Dendritic cell treated with granulocyte-macrophage colony-stimulating factor and Interleukin-4, amounts not matched to agents 40 ng/mL and 50 ng/mL, for 4 days (primary cell): ENCODE data around the gene ALOXE3.
A peak's percentile ranks its signal among the peaks of the same experiment; 100 is the strongest.

Experiments
- H3K27ac Mint-ChIP-seq: one replicate; pipeline ENCODE4 v1.8.0; 2022; ENCODE audit warnings: mild to moderate bottlenecking, mixed read lengths
- H3K27me3 Mint-ChIP-seq: one replicate; pipeline ENCODE4 v1.8.0; 2022; ENCODE audit warnings: mild to moderate bottlenecking, mixed read lengths
- H3K36me3 Mint-ChIP-seq: one replicate; pipeline ENCODE4 v1.8.0; 2022; ENCODE audit warnings: low read depth, mixed read lengths
- H3K4me1 Mint-ChIP-seq: one replicate; pipeline ENCODE4 v1.8.0; 2022; ENCODE audit warnings: low read depth, mixed read lengths
- H3K4me3 Mint-ChIP-seq: one replicate; pipeline ENCODE4 v1.8.0; 2022; ENCODE audit warnings: mild to moderate bottlenecking, moderate library complexity, mixed read lengths
- H3K9me3 Mint-ChIP-seq: one replicate; pipeline ENCODE4 v1.8.0; 2022; ENCODE audit warnings: mixed read lengths
- intact Hi-C: fragments of 100-400 bp; cut with micrococcal nuclease; formaldehyde crosslinking; loops from one replicate; pipeline ENCODE4 v1.15.0; 2022

Gene ALOXE3

GRCh38 chr17:8075574-8076342 is 42.6 kb downstream of the ALOXE3 start:
- intact Hi-C loops = loop anchor here (5.0 kb wide), 1 partner anchor 42 kb away; the partner anchor contains the start of gene ALOXE3
- Mint-ChIP-seq H3K4me3 (no peak overlapping the region), H3K36me3 (no peaks in the 10 kb centered on the region), H3K27me3 (peaks cover 87% of the 10 kb centered on the region), H3K9me3 (no peaks in the 10 kb centered on the region), H3K4me1 (peaks cover 51% of the 10 kb centered on the region), H3K27ac (no peak overlapping the region)

- Mint-ChIP-seq H3K27me3 (peaks cover 81% of the 10 kb centered on the region), H3K4me3 (no peak overlapping the region), H3K4me1 (peaks cover 52% of the 10 kb centered on the region), H3K27ac (no peak overlapping the region), H3K36me3 (no peaks in the 10 kb centered on the region), H3K9me3 (no peaks in the 10 kb centered on the region)
- intact Hi-C loops = loop anchor here (5.0 kb wide), 1 partner anchor 42 kb away; the partner anchor contains the start of gene ALOXE3
These were observed 43.2 kb downstream of the ALOXE3 start for GRCh38 chr17:8075081-8075480.

- Mint-ChIP-seq H3K27me3 (peaks cover 76% of the 10 kb centered on the region), H3K36me3 (no peaks in the 10 kb centered on the region), H3K9me3 (no peaks in the 10 kb centered on the region), H3K27ac (no peak overlapping the region), H3K4me3 (no peak overlapping the region), H3K4me1 (peaks cover 52% of the 10 kb centered on the region)
- intact Hi-C loops = no loop called here
These were observed 43.8 kb downstream of the ALOXE3 start for GRCh38 chr17:8074554-8074953.

GRCh38 chr17:8073627-8074484 is 44.5 kb downstream of the ALOXE3 start:
- Mint-ChIP-seq H3K27ac (peak overlapping the region; percentile 6), H3K36me3 (no peaks in the 10 kb centered on the region), H3K4me3 (peak overlapping the region; percentile 36), H3K27me3 (peaks cover 69% of the 10 kb centered on the region), H3K9me3 (no peaks in the 10 kb centered on the region), H3K4me1 (peaks cover 53% of the 10 kb centered on the region)
- intact Hi-C loops = no loop called here

- Mint-ChIP-seq H3K27ac (peak overlapping the region; percentile 6), H3K27me3 (peaks cover 60% of the 10 kb centered on the region), H3K36me3 (no peaks in the 10 kb centered on the region), H3K9me3 (no peaks in the 10 kb centered on the region), H3K4me1 (peaks cover 62% of the 10 kb centered on the region), H3K4me3 (peak overlapping the region; percentile 24)
- intact Hi-C loops = no loop called here
These were observed 45.4 kb downstream of the ALOXE3 start for GRCh38 chr17:8072729-8073461.

- intact Hi-C loops = no loop called here
These were observed 46.0 kb downstream of the ALOXE3 start for GRCh38 chr17:8072341-8072728.

GRCh38 chr17:8071496-8071895 is 46.8 kb downstream of the ALOXE3 start:
- Mint-ChIP-seq H3K4me3 (no peak overlapping the region), H3K27me3 (peaks cover 48% of the 10 kb centered on the region), H3K36me3 (no peaks in the 10 kb centered on the region), H3K27ac (no peak overlapping the region), H3K9me3 (no peaks in the 10 kb centered on the region), H3K4me1 (peaks cover 76% of the 10 kb centered on the region)
- intact Hi-C loops = no loop called here

More at GRCh38 chr17:8072341-8072728, 46.0 kb downstream of the ALOXE3 start:
- peaks cover 68% of the 10 kb centered on the region for H3K4me1 Mint-ChIP-seq
- no peaks in the 10 kb centered on the region for H3K9me3 Mint-ChIP-seq
- peak overlapping the region; percentile 6 for H3K27ac Mint-ChIP-seq
- H3K27me3 Mint-ChIP-seq = peaks cover 56% of the 10 kb centered on the region
- no peaks in the 10 kb centered on the region for H3K36me3 Mint-ChIP-seq
- peak overlapping the region; percentile 24 for H3K4me3 Mint-ChIP-seq

GRCh38 chr17:8069587-8069860 is 48.8 kb downstream of the ALOXE3 start:
- H3K36me3 Mint-ChIP-seq = no peaks in the 10 kb centered on the region
- H3K27ac Mint-ChIP-seq = peak overlapping the region; percentile 91
- peaks cover 75% of the 10 kb centered on the region for H3K4me1 Mint-ChIP-seq
- intact Hi-C loops = no loop called here
- H3K27me3 Mint-ChIP-seq = peaks cover 38% of the 10 kb centered on the region
- H3K4me3 Mint-ChIP-seq = no peak overlapping the region
- H3K9me3 Mint-ChIP-seq = no peaks in the 10 kb centered on the region

GRCh38 chr17:8068736-8069586 is 49.4 kb downstream of the ALOXE3 start:
- intact Hi-C loops = no loop called here
- Mint-ChIP-seq H3K27ac (peak overlapping the region; percentile 91), H3K9me3 (no peaks in the 10 kb centered on the region), H3K4me3 (peak overlapping the region; percentile 21), H3K36me3 (no peaks in the 10 kb centered on the region), H3K27me3 (peaks cover 37% of the 10 kb centered on the region), H3K4me1 (peaks cover 75% of the 10 kb centered on the region)

GRCh38 chr17:8067806-8068205 is 50.5 kb downstream of the ALOXE3 start:
- peaks cover 35% of the 10 kb centered on the region for H3K27me3 Mint-ChIP-seq
- intact Hi-C loops = no loop called here
- H3K27ac Mint-ChIP-seq = peak overlapping the region; percentile 91
- no peak overlapping the region for H3K4me3 Mint-ChIP-seq
- no peaks in the 10 kb centered on the region for H3K36me3 Mint-ChIP-seq
- H3K4me1 Mint-ChIP-seq = peaks cover 68% of the 10 kb centered on the region
- H3K9me3 Mint-ChIP-seq = no peaks in the 10 kb centered on the region

- peak overlapping the region; percentile 91 for H3K27ac Mint-ChIP-seq
- H3K9me3 Mint-ChIP-seq = no peaks in the 10 kb centered on the region
- H3K27me3 Mint-ChIP-seq = peaks cover 35% of the 10 kb centered on the region
- intact Hi-C loops = no loop called here
- no peaks in the 10 kb centered on the region for H3K36me3 Mint-ChIP-seq
- H3K4me1 Mint-ChIP-seq = peaks cover 65% of the 10 kb centered on the region
- H3K4me3 Mint-ChIP-seq = no peak overlapping the region
These were observed 51.2 kb downstream of the ALOXE3 start for GRCh38 chr17:8066841-8067775.

- peak overlapping the region; percentile 58 for H3K27ac Mint-ChIP-seq
- peaks cover 50% of the 10 kb centered on the region for H3K4me1 Mint-ChIP-seq
- H3K27me3 Mint-ChIP-seq = peaks cover 42% of the 10 kb centered on the region
- no peak overlapping the region for H3K4me3 Mint-ChIP-seq
- no peaks in the 10 kb centered on the region for H3K36me3 Mint-ChIP-seq
- intact Hi-C loops = loop anchor here (5.0 kb wide), 1 partner anchor 53 kb away; the partner anchor contains the start of gene ALOXE3
- H3K9me3 Mint-ChIP-seq = no peaks in the 10 kb centered on the region
These were observed 53.7 kb downstream of the ALOXE3 start for GRCh38 chr17:8064561-8065019.
